ENCODE data around the gene PLPPR4.

GRCh38 chr1:99252630-99253029, 11.7 kb upstream of the PLPPR4 start:
- TF ChIP-seq CTCF (IDR thresholded peaks at IDR 0.05; ENCODE audit: low read depth, low read length, missing input control) (no peak), MAX (IDR thresholded peaks at IDR 0.05) (no peak), REST (IDR thresholded peaks at IDR 0.05) (no peak), YY1 (IDR thresholded peaks at IDR 0.05) (no peak), EGR1 (IDR thresholded peaks at IDR 0.05; ENCODE audit: low read depth in 2 of 2) (no peak), FOXA1 (IDR thresholded peaks at IDR 0.05) (no peak)

Data from liver (tissue), 3 donors.